ENCODE measurements around the gene GLI3. TPM values are rescaled to one million over a fixed set of nuclear protein-coding genes. Genes with fewer than 3 reads are reported as not detected.

GLI3 gene
- total RNA-seq, 1 donor: 4.3 TPM

GRCh38 chr7:42155584-42156290 lies 81.3 kb downstream of the GLI3 start:
- no peak overlapping the region for H3K4me3 ChIP-seq (ENCODE audit: low read depth, low read length)
- TF ChIP-seq, protein P1, sequence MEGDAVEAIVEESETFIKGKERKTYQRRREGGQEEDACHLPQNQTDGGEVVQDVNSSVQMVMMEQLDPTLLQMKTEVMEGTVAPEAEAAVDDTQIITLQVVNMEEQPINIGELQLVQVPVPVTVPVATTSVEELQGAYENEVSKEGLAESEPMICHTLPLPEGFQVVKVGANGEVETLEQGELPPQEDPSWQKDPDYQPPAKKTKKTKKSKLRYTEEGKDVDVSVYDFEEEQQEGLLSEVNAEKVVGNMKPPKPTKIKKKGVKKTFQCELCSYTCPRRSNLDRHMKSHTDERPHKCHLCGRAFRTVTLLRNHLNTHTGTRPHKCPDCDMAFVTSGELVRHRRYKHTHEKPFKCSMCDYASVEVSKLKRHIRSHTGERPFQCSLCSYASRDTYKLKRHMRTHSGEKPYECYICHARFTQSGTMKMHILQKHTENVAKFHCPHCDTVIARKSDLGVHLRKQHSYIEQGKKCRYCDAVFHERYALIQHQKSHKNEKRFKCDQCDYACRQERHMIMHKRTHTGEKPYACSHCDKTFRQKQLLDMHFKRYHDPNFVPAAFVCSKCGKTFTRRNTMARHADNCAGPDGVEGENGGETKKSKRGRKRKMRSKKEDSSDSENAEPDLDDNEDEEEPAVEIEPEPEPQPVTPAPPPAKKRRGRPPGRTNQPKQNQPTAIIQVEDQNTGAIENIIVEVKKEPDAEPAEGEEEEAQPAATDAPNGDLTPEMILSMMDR (IDR thresholded peaks at IDR 0.05; ENCODE audit: insufficient read depth, low read depth, low read length): no peak

DNA sequence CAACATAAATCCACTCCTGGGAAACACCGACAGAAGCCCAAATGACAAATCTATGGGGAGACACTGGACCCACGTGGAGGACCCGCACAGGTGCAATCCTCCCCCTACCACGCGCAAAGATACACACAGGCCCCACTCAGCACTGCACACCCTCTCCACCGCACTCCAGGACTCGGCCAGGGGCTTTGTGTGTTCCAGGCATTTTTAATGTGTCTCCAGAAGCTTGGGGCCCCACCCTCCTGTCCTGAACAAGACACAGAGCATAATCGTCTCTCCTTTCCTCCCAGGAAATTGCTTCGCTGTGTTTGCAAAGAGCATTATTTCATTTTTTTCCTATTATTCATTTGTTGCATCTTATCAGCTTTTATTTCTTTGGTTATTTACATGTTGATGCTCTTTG lies 82.8 kb downstream of the GLI3 start:
- no peak overlapping the region for H3K4me3 ChIP-seq (ENCODE audit: low read depth, low read length)
- TF ChIP-seq, protein P1 (IDR thresholded peaks at IDR 0.05; ENCODE audit: insufficient read depth, low read depth, low read length): no peak
- no peak for DNase-seq (ENCODE audit: low read depth)

More at GRCh38 chr7:42155584-42156290, 81.3 kb downstream of the GLI3 start:
- DNase-seq (ENCODE audit: low read depth): no peak

- TF ChIP-seq, protein P1 (IDR thresholded peaks at IDR 0.05; ENCODE audit: insufficient read depth, low read depth, low read length): no peak
- H3K4me3 ChIP-seq (ENCODE audit: low read depth, low read length): no peak overlapping the region
- no peak for DNase-seq (ENCODE audit: low read depth)
Observed at GRCh38 chr7:42152329-42153205, 84.4 kb downstream of the GLI3 start.

DNA sequence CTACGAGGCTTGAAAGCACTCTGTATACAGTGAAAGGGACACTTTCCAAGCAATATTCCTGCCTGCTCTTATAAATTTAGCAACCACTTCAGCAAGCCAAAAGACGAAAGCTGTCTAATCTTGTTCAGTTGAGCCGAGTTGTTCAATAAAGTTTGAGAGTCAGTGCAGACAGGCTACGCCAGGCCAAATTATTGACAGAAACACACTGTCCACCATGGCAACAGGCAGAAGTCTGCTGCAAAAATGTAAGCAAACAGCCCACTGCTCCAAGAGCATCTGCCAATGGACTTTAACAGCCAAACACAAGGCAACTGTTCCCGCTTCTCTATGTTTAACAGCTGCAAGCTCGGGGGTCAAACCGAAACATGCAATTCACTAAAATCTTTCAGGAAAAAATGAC lies 85.7 kb downstream of the GLI3 start:
- H3K4me3 ChIP-seq (ENCODE audit: low read depth, low read length): no peak overlapping the region
- DNase-seq (ENCODE audit: low read depth): peak; percentile 78
- TF ChIP-seq, protein P1 (IDR thresholded peaks at IDR 0.05; ENCODE audit: insufficient read depth, low read depth, low read length): no peak

DNA sequence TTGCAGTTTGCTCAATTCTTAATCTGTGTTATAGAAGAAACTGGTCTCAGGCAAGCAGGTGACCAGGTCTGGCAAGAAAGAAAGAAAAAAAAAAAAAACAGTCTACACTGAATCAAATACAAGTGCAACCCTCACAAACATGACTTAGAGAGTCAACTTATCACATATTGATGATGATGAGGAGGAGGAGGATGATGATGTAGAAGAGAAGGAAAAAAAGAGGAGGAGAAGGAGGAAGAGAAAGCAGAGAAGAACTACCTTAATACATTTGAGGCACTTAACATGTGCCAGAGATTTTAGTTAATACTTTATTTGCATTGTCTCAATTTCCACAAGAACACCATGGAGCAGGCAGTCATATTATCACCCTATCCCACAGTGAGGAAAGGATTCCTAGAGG lies 91.5 kb downstream of the GLI3 start:
- H3K4me3 ChIP-seq (ENCODE audit: low read depth, low read length): no peak overlapping the region
- no peak for DNase-seq (ENCODE audit: low read depth)
- TF ChIP-seq, protein P1 (IDR thresholded peaks at IDR 0.05; ENCODE audit: insufficient read depth, low read depth, low read length): no peak

- TF ChIP-seq, protein P1 (IDR thresholded peaks at IDR 0.05; ENCODE audit: insufficient read depth, low read depth, low read length): no peak
- no peak overlapping the region for H3K4me3 ChIP-seq (ENCODE audit: low read depth, low read length)
- DNase-seq (ENCODE audit: low read depth): peak; percentile 57
Observed at GRCh38 chr7:42144604-42145003, 92.4 kb downstream of the GLI3 start.

Measured in fibroblast of villous mesenchyme (primary cell).